Aortic smooth muscle cell (primary cell): Measurements from ENCODE around the gene FOXQ1. TPM values are rescaled to one million over a fixed set of nuclear protein-coding genes. Genes with fewer than 3 reads are reported as not detected.

Experiments
- total RNA-seq: library from RNA; depleted of rRNA; stranded (reverse); fragments of >200 nt; gene quantifications from 2 replicates; pipeline ENCODE4 v1.2.3, GENCODE V29; 2014

Gene FOXQ1
- total RNA-seq, result 0.06 TPM in 1 of 2 replicates, not detected in the other

GRCh38 chr6:1311400-1312202 is at the start of gene FOXQ1:
Gene FOXQ1 (plus strand): TSS chr6:1312098. CDS start chr6:1312705, 607 bp downstream.

Other genes starting within 250 kb of the FOXQ1 start
- 0.26 and 0.31 TPM in 2 replicates for gene FOXF2, start 77.5 kb downstream of the FOXQ1 start, total RNA-seq